HG02588 (cell line): ENCODE measurements around the gene KRT83.
"Not testable (repeated sequence)": the region's sequence is repeated elsewhere in the genome, so short reads cannot be mapped to it uniquely, and the experiment has no call there.

Source experiments
- ATAC-seq: cut with Tn5 transposase; IDR thresholded peaks from one replicate; pipeline ENCODE4 v1.9.1; 2021; ENCODE audit warnings: mild to moderate bottlenecking, moderate library complexity; ENCODE audit not compliant: unreplicated experiment

Gene KRT83

DNA sequence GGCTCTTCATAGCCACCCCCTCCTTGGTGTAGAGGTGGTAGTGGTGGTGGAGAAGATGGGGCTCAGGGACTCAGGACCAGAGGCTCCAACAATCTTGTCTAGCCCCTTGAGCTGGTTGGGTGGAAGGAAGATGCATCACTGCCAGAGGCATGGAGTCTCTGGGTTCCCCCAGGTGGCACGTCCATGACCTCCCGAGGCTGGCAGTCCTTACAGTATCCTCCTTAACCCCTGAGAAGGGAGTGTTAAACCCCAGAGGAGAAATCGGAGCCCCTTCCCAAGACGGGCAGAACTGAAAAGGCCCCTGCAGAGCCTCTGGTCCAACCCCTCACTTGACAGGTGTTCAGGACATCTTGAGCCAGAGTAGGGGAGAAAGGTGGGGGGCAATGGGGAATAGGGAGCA lies 9.1 kb downstream of the KRT83 start:
- ATAC-seq: no peak

DNA sequence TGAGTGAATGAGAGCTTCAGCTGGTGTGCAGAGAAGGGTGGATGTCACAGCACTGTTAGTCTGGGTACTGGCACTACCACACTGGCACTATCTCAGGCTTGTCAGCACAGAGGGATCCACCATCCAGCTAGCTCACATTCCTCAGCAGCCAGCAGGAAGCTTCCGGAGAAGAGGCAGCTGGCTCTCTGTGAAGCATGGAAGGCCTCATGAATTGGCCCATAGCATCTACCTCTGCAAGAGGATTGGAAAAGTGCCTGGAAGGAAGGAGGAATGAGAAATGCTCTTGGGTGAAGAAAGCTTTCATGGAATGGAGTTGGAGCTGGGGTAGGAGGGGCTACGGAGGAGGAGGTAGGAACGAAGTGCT lies 9.9 kb downstream of the KRT83 start:
- ATAC-seq: no peak

DNA sequence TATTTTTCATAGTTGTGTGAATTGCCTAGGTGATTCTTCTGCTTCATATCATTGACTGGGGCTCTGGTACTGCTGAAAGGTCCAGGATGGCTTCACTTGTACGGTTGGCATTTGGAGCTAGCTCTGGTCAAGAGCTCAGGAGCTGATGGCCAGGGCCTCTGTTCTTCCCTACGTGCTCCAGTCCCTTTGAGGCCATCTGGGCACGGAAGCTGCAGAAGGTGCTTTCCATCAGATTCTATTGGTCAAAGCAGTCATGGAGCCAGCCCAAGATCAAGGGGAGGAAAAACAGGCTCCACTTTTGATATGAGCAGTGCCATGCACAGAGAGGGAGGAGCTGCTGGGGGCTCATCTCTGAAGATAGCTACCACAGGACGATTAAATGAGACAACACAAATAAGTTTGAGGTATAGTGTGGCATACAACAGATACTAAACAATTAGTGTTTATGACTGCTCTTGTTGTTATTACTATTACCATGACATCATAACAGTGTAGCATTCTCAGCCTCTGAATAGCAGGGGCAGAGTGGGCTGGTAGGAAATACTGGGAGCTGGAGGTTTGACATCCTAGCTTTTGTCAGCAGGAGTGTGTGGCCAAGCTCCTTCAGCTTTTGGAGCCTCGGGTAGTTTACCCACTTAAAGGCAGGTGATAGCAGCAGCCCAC lies 10.4 kb downstream of the KRT83 start:
- no peak for ATAC-seq

GRCh38 chr12:52308806-52309425 lies 12.3 kb downstream of the KRT83 start:
- no peak for ATAC-seq

- no peak for ATAC-seq
Measured at GRCh38 chr12:52307836-52308805, 13.1 kb downstream of the KRT83 start.

GRCh38 chr12:52306731-52307130 lies 14.5 kb downstream of the KRT83 start:
- ATAC-seq: no peak

DNA sequence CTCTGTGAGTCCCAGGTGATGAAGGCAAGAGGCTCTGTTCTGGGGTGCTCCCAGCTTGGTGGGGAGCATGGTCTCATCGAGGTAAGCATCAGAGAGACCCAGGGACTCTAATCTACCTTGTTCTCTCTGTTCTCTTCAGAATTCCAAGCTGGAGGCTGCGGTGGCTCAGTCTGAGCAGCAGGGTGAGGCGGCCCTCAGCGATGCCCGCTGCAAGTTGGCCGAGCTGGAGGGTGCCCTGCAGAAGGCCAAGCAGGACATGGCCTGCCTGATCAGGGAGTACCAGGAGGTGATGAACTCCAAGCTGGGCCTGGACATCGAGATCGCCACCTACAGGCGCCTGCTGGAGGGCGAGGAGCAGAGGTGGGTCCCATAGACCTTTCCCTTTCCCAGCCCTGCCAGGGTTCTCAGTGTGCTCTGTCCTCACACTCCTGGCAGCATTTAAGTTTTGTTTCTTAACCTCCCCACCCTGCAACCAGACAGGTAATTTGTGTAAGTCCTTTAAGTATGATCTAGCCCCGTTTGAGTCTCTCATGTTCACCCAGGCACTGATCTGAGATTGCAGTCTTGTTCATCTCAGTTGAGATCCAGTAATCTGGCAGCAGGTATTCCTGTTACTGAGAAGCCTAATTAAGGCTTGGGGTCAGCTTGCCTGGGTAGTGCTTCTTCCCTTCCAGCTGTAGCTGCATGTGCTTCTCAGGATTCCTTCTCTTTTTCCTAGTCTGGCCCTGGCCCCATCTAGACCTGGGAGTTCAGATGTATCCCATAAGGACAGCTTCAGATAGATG lies 15.1 kb downstream of the KRT83 start:
- ATAC-seq: no peak

- ATAC-seq: peak; percentile 81
Measured at GRCh38 chr12:52304941-52305411, 16.2 kb downstream of the KRT83 start.

DNA sequence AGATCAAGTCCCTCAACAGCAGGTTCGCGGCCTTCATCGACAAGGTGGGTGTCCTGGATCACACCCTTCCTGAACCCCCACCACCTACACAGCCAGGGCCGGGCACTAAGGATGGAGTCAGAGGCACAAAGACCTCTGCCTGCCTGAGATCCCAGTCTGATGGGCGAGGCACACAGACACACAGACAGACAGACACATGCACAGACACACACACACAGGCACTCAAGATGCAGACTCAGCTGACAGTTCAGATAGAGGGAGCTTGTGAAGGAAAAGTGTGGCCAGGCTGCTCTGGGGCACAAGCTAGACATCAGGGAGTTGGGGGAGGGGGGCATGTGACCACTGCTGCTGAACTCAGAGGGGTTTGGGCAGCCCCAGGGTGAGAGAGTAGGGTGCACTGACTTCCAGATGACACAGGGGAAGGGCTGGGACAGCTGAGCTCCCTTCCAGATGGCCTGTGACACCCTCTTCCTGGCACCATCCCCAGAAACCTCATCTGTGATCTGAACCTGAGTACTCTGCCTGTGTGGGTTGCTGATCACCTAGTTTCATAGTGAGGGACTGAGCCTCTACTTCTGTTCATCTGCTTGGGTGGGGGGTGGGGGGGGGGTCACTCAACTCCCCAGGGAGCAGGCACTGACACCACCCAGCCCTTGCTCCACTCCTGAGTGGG lies 18.8 kb downstream of the KRT83 start:
- not testable (repeated sequence) for ATAC-seq

DNA sequence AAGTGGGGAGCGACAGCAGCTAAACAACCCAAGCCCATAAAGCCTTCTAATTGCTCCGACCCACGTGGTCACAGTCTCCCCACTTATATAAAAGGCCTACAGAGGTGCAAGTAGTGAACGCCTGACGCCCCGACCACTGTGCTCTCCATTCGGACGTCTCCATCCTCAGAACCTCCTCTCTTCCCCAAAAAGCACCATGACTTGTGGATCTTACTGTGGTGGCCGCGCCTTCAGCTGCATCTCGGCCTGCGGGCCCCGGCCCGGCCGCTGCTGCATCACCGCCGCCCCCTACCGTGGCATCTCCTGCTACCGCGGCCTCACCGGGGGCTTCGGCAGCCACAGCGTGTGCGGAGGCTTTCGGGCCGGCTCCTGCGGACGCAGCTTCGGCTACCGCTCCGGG lies 19.5 kb downstream of the KRT83 start:
- ATAC-seq: not testable (repeated sequence)

DNA sequence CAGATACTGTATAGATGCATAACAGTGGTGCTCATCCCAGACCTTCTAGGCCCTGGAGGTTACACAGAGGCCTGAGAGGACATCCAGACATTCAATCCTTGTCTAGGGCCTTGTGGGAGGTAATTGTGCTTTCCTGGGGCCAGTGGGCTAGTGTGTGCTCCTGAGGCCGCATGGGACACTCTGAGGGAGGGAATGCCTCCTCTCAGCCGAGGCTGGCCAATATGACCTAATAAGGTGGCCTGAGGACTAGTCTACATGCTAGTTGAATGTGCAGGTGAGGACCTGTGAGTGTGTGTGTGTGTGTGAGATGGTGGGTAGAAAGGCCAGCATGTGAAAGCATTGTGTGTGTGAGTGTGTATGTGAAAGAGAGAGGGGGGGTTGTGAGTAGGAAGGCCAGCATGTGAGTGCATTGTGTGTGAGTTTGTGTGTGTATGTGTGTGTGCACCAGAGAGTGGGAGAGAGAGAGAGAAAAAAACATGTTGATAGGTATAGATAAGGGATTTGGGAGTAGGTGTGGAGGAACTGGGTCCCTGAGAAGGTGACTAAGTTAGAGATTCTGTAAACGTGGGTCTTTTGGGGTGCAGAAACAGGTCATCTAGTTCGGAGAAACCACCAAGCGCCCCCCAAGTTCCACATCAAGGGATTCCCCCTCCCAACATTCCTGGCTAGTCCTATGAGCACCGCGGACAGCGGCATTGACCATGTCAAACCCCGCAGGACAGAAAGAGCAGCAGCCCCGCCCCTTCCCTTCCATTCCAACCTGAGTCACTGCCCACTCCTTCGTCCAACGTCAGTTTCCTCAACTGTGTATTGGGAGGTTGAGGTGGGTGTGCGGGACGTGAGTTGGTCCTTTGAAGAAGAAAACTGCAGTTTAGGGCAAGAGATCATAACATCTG lies 20.2 kb downstream of the KRT83 start:
- ATAC-seq: no peak

DNA sequence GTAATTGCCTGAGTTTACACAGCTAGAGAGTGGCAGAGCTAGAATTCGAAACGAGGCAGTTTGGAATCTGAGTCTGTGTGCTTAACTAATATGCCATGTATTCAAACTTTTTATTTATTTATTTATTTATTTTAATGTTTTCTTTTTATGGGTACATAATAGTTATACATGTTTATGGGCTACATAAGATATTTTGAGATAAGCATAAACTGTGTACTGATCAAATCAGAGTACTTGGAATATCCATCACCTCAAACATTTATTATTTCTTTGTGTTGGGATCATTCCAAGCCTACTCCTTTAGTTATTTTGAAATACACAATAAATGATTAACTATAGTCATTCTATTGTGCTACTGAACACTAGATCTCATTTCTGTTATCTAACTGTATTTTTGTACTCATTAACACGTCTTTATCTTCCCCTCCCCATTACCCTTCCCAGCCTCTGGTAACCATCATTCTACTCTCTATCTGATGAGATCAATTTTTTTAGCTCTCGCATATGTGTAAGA lies 22.5 kb downstream of the KRT83 start:
- ATAC-seq: no peak

- no peak for ATAC-seq
Measured at GRCh38 chr12:52296572-52297215, 24.5 kb downstream of the KRT83 start.

DNA sequence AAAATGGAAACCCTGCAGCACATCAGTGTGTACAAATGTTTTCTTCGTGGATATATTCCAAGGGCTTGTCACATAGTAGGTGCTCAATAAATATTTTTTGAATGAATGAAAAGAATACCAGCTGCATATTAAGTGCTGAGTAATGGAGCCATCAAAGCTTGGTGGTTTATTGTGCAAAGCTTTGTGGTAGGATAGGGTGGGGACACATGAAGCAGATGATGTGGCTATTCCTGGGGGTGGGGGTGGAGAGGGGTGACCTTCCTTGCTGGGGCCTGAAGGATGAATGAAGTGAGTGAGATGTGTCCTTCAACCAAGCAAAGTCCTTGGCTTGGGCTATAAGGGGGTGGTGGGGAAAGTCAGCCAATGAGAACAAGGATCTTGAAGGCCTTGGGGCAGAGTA lies 25.5 kb downstream of the KRT83 start:
- no peak for ATAC-seq

- no peak for ATAC-seq
Measured at GRCh38 chr12:52294803-52295202, 26.4 kb downstream of the KRT83 start.

- no peak for ATAC-seq
Measured at GRCh38 chr12:52293926-52294325, 27.3 kb downstream of the KRT83 start.

DNA sequence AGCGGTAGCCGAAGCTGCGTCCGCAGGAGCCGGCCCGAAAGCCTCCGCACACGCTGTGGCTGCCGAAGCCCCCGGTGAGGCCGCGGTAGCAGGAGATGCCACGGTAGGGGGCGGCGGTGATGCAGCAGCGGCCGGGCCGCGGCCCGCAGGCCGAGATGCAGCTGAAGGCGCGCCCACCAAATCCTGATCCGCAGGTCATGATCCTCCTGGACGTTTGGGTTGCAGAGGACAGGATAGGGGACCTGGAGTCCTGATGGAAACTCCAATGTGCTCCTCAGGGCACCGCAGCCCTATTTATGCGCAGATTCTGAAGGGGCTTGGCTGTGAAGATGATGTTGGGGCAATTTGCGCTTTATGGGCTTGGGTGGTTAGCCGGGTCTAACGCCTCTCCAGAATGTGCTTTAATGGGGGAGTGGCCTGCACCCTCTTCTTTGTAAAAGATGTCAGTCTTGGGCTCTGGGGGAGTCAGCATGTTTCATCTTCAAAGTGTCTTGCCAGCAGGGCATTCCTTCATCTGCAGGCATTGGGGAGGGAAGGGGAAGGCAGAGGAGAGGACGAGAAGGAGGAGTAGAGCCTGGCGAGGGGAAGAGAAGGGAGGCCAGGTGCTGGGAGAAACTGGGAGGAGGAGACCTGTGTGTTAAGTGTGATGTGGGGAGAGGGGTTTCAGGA lies 29.8 kb downstream of the KRT83 start, which contains the start of gene KRT81:
Gene KRT81, minus strand, starts transcription at position 268 of the 669 bp plus-strand sequence. Its CDS starts 69 bp downstream, at position 199.
- ATAC-seq: no peak
